ENCODE measurements around the gene CACNA1C.

Gene CACNA1C

GRCh38 chr12:2180737-2181082 is 127.9 kb downstream of the CACNA1C start:
- no peak for DNase-seq (ENCODE audit: low read depth)
- Histone ChIP-seq H3K9me3 (ENCODE audit: control insufficient read depth, low read length) (no peaks in the 10 kb centered on the region), H3K9ac (ENCODE audit: low read length) (peak overlapping the region; percentile 71), H3K27me3 (replicated peaks; ENCODE audit: control insufficient read depth, insufficient read depth, low read length) (no peaks in the 10 kb centered on the region), H3K4me1 (ENCODE audit: control insufficient read depth, insufficient read depth, low read length) (peaks cover 57% of the 10 kb centered on the region), H3K36me3 (ENCODE audit: control insufficient read depth, insufficient read depth, low read length, severe bottlenecking) (no peaks in the 10 kb centered on the region), H3K4me3 (ENCODE audit: low read length) (no peak overlapping the region)

GRCh38 chr12:2183556-2184541 is 131.1 kb downstream of the CACNA1C start:
- Histone ChIP-seq H3K9ac (ENCODE audit: low read length) (peak overlapping the region; percentile 61), H3K27me3 (replicated peaks; ENCODE audit: control insufficient read depth, insufficient read depth, low read length) (no peaks in the 10 kb centered on the region), H3K9me3 (ENCODE audit: control insufficient read depth, low read length) (no peaks in the 10 kb centered on the region), H3K4me1 (ENCODE audit: control insufficient read depth, insufficient read depth, low read length) (peaks cover 47% of the 10 kb centered on the region), H3K36me3 (ENCODE audit: control insufficient read depth, insufficient read depth, low read length, severe bottlenecking) (no peaks in the 10 kb centered on the region), H3K4me3 (ENCODE audit: low read length) (peak overlapping the region; percentile 21)
- peak; percentile 89 for DNase-seq (ENCODE audit: low read depth)

- Histone ChIP-seq H3K36me3 (ENCODE audit: control insufficient read depth, insufficient read depth, low read length, severe bottlenecking) (no peaks in the 10 kb centered on the region), H3K27me3 (replicated peaks; ENCODE audit: control insufficient read depth, insufficient read depth, low read length) (no peaks in the 10 kb centered on the region), H3K9me3 (ENCODE audit: control insufficient read depth, low read length) (no peaks in the 10 kb centered on the region), H3K4me3 (ENCODE audit: low read length) (no peak overlapping the region), H3K9ac (ENCODE audit: low read length) (no peak overlapping the region), H3K4me1 (ENCODE audit: control insufficient read depth, insufficient read depth, low read length) (peaks cover 28% of the 10 kb centered on the region)
- DNase-seq (ENCODE audit: low read depth) = no peak
These were observed 133.1 kb downstream of the CACNA1C start for GRCh38 chr12:2185751-2186341.

- Histone ChIP-seq H3K9me3 (ENCODE audit: control insufficient read depth, low read length) (no peaks in the 10 kb centered on the region), H3K9ac (ENCODE audit: low read length) (no peak overlapping the region), H3K27me3 (replicated peaks; ENCODE audit: control insufficient read depth, insufficient read depth, low read length) (no peaks in the 10 kb centered on the region), H3K36me3 (ENCODE audit: control insufficient read depth, insufficient read depth, low read length, severe bottlenecking) (peaks cover 6% of the 10 kb centered on the region), H3K4me1 (ENCODE audit: control insufficient read depth, insufficient read depth, low read length) (peaks cover 20% of the 10 kb centered on the region), H3K4me3 (ENCODE audit: low read length) (no peak overlapping the region)
- DNase-seq (ENCODE audit: low read depth) = no peak
These were observed 134.6 kb downstream of the CACNA1C start for GRCh38 chr12:2187195-2187945.

- no peaks in the 10 kb centered on the region for H3K27me3 ChIP-seq (replicated peaks; ENCODE audit: control insufficient read depth, insufficient read depth, low read length)
- H3K4me1 ChIP-seq (ENCODE audit: control insufficient read depth, insufficient read depth, low read length) = no peaks in the 10 kb centered on the region
- no peak overlapping the region for H3K9ac ChIP-seq (ENCODE audit: low read length)
- DNase-seq (ENCODE audit: low read depth) = no peak
- H3K36me3 ChIP-seq (ENCODE audit: control insufficient read depth, insufficient read depth, low read length, severe bottlenecking) = peaks cover 9% of the 10 kb centered on the region
- no peaks in the 10 kb centered on the region for H3K9me3 ChIP-seq (ENCODE audit: control insufficient read depth, low read length)
- no peak overlapping the region for H3K4me3 ChIP-seq (ENCODE audit: low read length)
These were observed 137.3 kb downstream of the CACNA1C start for GRCh38 chr12:2190085-2190484.

GRCh38 chr12:2190896-2191533 is 138.2 kb downstream of the CACNA1C start:
- no peak for DNase-seq (ENCODE audit: low read depth)
- no peaks in the 10 kb centered on the region for H3K27me3 ChIP-seq (replicated peaks; ENCODE audit: control insufficient read depth, insufficient read depth, low read length)
- no peak overlapping the region for H3K4me3 ChIP-seq (ENCODE audit: low read length)
- H3K9me3 ChIP-seq (ENCODE audit: control insufficient read depth, low read length) = no peaks in the 10 kb centered on the region
- H3K4me1 ChIP-seq (ENCODE audit: control insufficient read depth, insufficient read depth, low read length) = no peaks in the 10 kb centered on the region
- H3K9ac ChIP-seq (ENCODE audit: low read length) = no peak overlapping the region
- H3K36me3 ChIP-seq (ENCODE audit: control insufficient read depth, insufficient read depth, low read length, severe bottlenecking) = peaks cover 9% of the 10 kb centered on the region

- Histone ChIP-seq H3K27me3 (replicated peaks; ENCODE audit: control insufficient read depth, insufficient read depth, low read length) (no peaks in the 10 kb centered on the region), H3K36me3 (ENCODE audit: control insufficient read depth, insufficient read depth, low read length, severe bottlenecking) (peaks cover 9% of the 10 kb centered on the region), H3K4me3 (ENCODE audit: low read length) (no peak overlapping the region), H3K9ac (ENCODE audit: low read length) (no peak overlapping the region), H3K9me3 (ENCODE audit: control insufficient read depth, low read length) (no peaks in the 10 kb centered on the region), H3K4me1 (ENCODE audit: control insufficient read depth, insufficient read depth, low read length) (no peaks in the 10 kb centered on the region)
- DNase-seq (ENCODE audit: low read depth) = no peak
These were observed 138.9 kb downstream of the CACNA1C start for GRCh38 chr12:2191534-2192153.

- Histone ChIP-seq H3K9me3 (ENCODE audit: control insufficient read depth, low read length) (no peaks in the 10 kb centered on the region), H3K27me3 (replicated peaks; ENCODE audit: control insufficient read depth, insufficient read depth, low read length) (no peaks in the 10 kb centered on the region), H3K9ac (ENCODE audit: low read length) (no peak overlapping the region), H3K4me3 (ENCODE audit: low read length) (no peak overlapping the region), H3K4me1 (ENCODE audit: control insufficient read depth, insufficient read depth, low read length) (no peaks in the 10 kb centered on the region), H3K36me3 (ENCODE audit: control insufficient read depth, insufficient read depth, low read length, severe bottlenecking) (peaks cover 9% of the 10 kb centered on the region)
- DNase-seq (ENCODE audit: low read depth) = no peak
These were observed 139.4 kb downstream of the CACNA1C start for GRCh38 chr12:2192231-2192630.

- DNase-seq (ENCODE audit: low read depth) = no peak
- Histone ChIP-seq H3K27me3 (replicated peaks; ENCODE audit: control insufficient read depth, insufficient read depth, low read length) (no peaks in the 10 kb centered on the region), H3K36me3 (ENCODE audit: control insufficient read depth, insufficient read depth, low read length, severe bottlenecking) (peaks cover 9% of the 10 kb centered on the region), H3K4me1 (ENCODE audit: control insufficient read depth, insufficient read depth, low read length) (no peaks in the 10 kb centered on the region), H3K9me3 (ENCODE audit: control insufficient read depth, low read length) (no peaks in the 10 kb centered on the region), H3K4me3 (ENCODE audit: low read length) (no peak overlapping the region), H3K9ac (ENCODE audit: low read length) (no peak overlapping the region)
These were observed 141.3 kb downstream of the CACNA1C start for GRCh38 chr12:2194060-2194459.

- H3K4me1 ChIP-seq (ENCODE audit: control insufficient read depth, insufficient read depth, low read length) = no peaks in the 10 kb centered on the region
- no peak overlapping the region for H3K4me3 ChIP-seq (ENCODE audit: low read length)
- no peak for DNase-seq (ENCODE audit: low read depth)
- no peaks in the 10 kb centered on the region for H3K9me3 ChIP-seq (ENCODE audit: control insufficient read depth, low read length)
- H3K27me3 ChIP-seq (replicated peaks; ENCODE audit: control insufficient read depth, insufficient read depth, low read length) = no peaks in the 10 kb centered on the region
- H3K36me3 ChIP-seq (ENCODE audit: control insufficient read depth, insufficient read depth, low read length, severe bottlenecking) = peaks cover 9% of the 10 kb centered on the region
- H3K9ac ChIP-seq (ENCODE audit: low read length) = no peak overlapping the region
These were observed 141.8 kb downstream of the CACNA1C start for GRCh38 chr12:2194571-2194970.
